Neural cell (in vitro differentiated cells): ENCODE results near the gene TMEM132A.

Experiments used
- CTCF ChIP-seq: fragments of 450-650 bp; IDR thresholded peaks from 2 replicates; pipeline ENCODE4 v1.5.1; 2014; ENCODE audit warnings: antibody characterized with exemption, mild to moderate bottlenecking, moderate library complexity; ENCODE audit not compliant: poor library complexity, severe bottlenecking
- EP300 ChIP-seq: fragments of 450-650 bp; conservative IDR thresholded peaks from 2 replicates; pipeline ENCODE4 v1.6.1; 2014; ENCODE audit warnings: antibody characterized with exemption, mild to moderate bottlenecking, moderate library complexity; ENCODE audit not compliant: poor library complexity, severe bottlenecking
- MXI1 ChIP-seq: fragments of 450-650 bp; conservative IDR thresholded peaks from 2 replicates; pipeline ENCODE4 v1.6.1; 2014; ENCODE audit warnings: antibody characterized with exemption, mild to moderate bottlenecking; ENCODE audit not compliant: poor library complexity, severe bottlenecking

DNA sequence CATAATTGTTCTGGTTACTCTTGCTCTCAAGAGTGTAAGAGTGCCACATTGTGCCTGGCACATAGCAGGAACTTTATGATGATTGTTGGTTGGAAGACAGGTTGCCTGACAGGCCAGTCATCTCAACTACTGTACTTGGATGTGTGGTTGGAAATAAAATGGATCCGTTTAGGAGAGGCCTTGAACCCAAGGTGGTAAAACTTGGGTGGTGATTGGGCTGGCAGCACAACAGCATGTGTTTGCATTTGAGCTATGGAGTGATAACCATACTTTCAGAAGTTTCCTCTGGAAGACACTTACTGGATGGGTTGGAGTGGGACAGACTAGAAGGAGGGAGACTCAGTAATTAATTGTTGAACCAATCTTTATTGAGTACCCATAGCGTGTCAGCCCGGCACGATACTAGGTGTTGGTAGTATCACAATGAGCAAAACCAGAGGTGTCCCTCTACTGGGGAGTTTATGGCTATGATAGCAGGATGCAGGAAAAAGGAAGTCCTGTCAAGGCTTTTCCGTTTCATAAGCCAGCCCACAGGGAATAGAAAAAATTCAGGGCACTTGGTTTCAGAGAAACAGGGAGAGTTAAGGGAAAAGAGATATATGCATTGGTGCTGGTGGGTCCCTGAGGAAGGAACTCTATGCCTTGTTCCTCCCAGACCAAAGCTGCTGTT lies 13.4 kb upstream of the TMEM132A start:
- TF ChIP-seq EP300 (no peak), MXI1 (no peak), CTCF (no peak)
